NCI-H146 treated with DMSO at 0.1 percent for 48 hours (cell line): ENCODE measurements around the gene TSPAN9.

Experiments used
- DNase-seq: peaks from one replicate; lab custom pipeline; 2025; ENCODE audit not compliant: unreplicated experiment; lab: John Stamatoyannopoulos, UW

TSPAN9 gene

GRCh38 chr12:3202096-3202495 is 124.9 kb downstream of the TSPAN9 start:
- DNase-seq, result no peak

GRCh38 chr12:3202734-3203446 is 125.7 kb downstream of the TSPAN9 start:
- peak; percentile 23 for DNase-seq

GRCh38 chr12:3203713-3204112 is 126.5 kb downstream of the TSPAN9 start:
- DNase-seq, result no peak

GRCh38 chr12:3204143-3204542 is 127.0 kb downstream of the TSPAN9 start:
- DNase-seq, result peak; percentile 54

- no peak for DNase-seq
Measured at GRCh38 chr12:3204730-3205531, 127.8 kb downstream of the TSPAN9 start.

- DNase-seq, result no peak
Measured at GRCh38 chr12:3205742-3206519, 128.8 kb downstream of the TSPAN9 start.

GRCh38 chr12:3206536-3207072 is 129.4 kb downstream of the TSPAN9 start:
- no peak for DNase-seq

- DNase-seq, result no peak
Measured at GRCh38 chr12:3207175-3207574, 130.0 kb downstream of the TSPAN9 start.

GRCh38 chr12:3207858-3208257 is 130.7 kb downstream of the TSPAN9 start:
- peak; percentile 71 for DNase-seq

- DNase-seq, result no peak
Measured at GRCh38 chr12:3213188-3213587, 136.0 kb downstream of the TSPAN9 start.

GRCh38 chr12:3213768-3214167 is 136.6 kb downstream of the TSPAN9 start:
- DNase-seq, result no peak

- DNase-seq, result peak; percentile 50
Measured at GRCh38 chr12:3214526-3215365, 137.6 kb downstream of the TSPAN9 start.

GRCh38 chr12:3215410-3215975 is 138.3 kb downstream of the TSPAN9 start:
- DNase-seq, result no peak

- no peak for DNase-seq
Measured at GRCh38 chr12:3216097-3216496, 138.9 kb downstream of the TSPAN9 start.

GRCh38 chr12:3216726-3217682 is 139.8 kb downstream of the TSPAN9 start:
- DNase-seq, result no peak

GRCh38 chr12:3217683-3218079 is 140.5 kb downstream of the TSPAN9 start:
- DNase-seq, result no peak

- peak; percentile 33 for DNase-seq
Measured at GRCh38 chr12:3218228-3219171, 141.3 kb downstream of the TSPAN9 start.

GRCh38 chr12:3219233-3219632 is 142.1 kb downstream of the TSPAN9 start:
- peak; percentile 69 for DNase-seq
